K562 (cell line): ENCODE measurements around the gene DNAJC17. TPM values are rescaled to one million over a fixed set of nuclear protein-coding genes. Genes with fewer than 3 reads are reported as not detected.

Experiments used
- BMI1 ChIP-seq: fragments of 150-350 bp; IDR thresholded peaks from 2 replicates; pipeline ENCODE4 v1.6.1; 2014; ENCODE audit warnings: low read length
- E2F3 ChIP-seq: fragments of 250-450 bp; sonication (Bioruptor Pico); IDR thresholded peaks from 2 replicates; pipeline ENCODE4 v1.4.0; 2020; ENCODE audit warnings: mild to moderate bottlenecking
- ETV1 ChIP-seq: fragments of 450-650 bp; conservative IDR thresholded peaks from 2 replicates; pipeline ENCODE4 v1.6.1; 2016; ENCODE audit warnings: missing genetic modification characterization, control low read depth, low read depth, missing compliant biosample characterization
- LEF1 ChIP-seq: fragments of 450-650 bp; IDR thresholded peaks from 2 replicates; pipeline ENCODE4 v1.6.1; 2016; ENCODE audit warnings: mild to moderate bottlenecking
- SMARCA4 ChIP-seq: fragments of 450-650 bp; IDR thresholded peaks from 2 replicates; pipeline ENCODE4 v1.6.1; 2016
- TAF1 ChIP-seq: IDR thresholded peaks from 2 replicates; pipeline ENCODE4 v1.6.1; 2011; ENCODE audit warnings: mild to moderate bottlenecking, low read length, moderate library complexity; ENCODE audit not compliant: insufficient read depth, control insufficient read depth, severe bottlenecking; ENCODE audit errors: extremely low read depth
- ZEB2 ChIP-seq: fragments of 450-650 bp; IDR thresholded peaks from 2 replicates; pipeline ENCODE4 v1.6.1; 2016
- ZNF121 ChIP-seq: sonication (generic); formaldehyde crosslinking; conservative IDR thresholded peaks from 2 replicates; pipeline ENCODE4 v1.8.0; 2022; ENCODE audit warnings: missing genetic modification reagents
- polyA plus RNA-seq, 8 experiments: library from polyadenylated mRNA; depleted of rRNA in 4 of 8; stranded (reverse) in 5 of 8; unstranded in 3 of 8; fragments of >200 nt; fragmentation: Nextera tagmentation in 2 of 8; fragmentation: Illumina TruSeq in 1 of 8; extraction: Ambion mirVana in 2 of 8; extraction: Trizol in 1 of 8; gene quantifications; 2 replicates each; pipeline versions ENCODE4 v1.2.1 to v1.2.3, GENCODE V29; 2011 to 2014; ENCODE audit warnings: inconsistent platforms in 1 of 8, missing spikeins in 1 of 8
- total RNA-seq, 7 experiments: library from RNA; depleted of rRNA in 6 of 7; stranded (reverse); fragments of >200 nt in 6 of 7; fragmentation: Illumina TruSeq in 2 of 7; extraction: Trizol in 2 of 7; gene quantifications; 2 replicates each; pipeline versions ENCODE4 v1.2.1 to v1.2.3, GENCODE V29; 2011 to 2021; ENCODE audit warnings: low replicate concordance in 1 of 7
- TF ChIP-seq, protein P1 (sequence below): fragments of 250-450 bp; sonication (Bioruptor Pico); IDR thresholded peaks from 2 replicates; pipeline ENCODE4 v1.9.0; 2021; ENCODE audit warnings: mild to moderate bottlenecking, inconsistent platforms
- TF ChIP-seq, protein P2 (sequence below): fragments of 150-350 bp; conservative IDR thresholded peaks from 2 replicates; pipeline ENCODE4 v1.6.1; 2014; ENCODE audit warnings: low read length
- TF ChIP-seq, protein P3 (sequence below): sonication (generic); formaldehyde crosslinking; IDR thresholded peaks from 2 replicates; pipeline ENCODE4 v1.8.0; 2022; ENCODE audit warnings: mild to moderate bottlenecking, missing genetic modification reagents
- TF ChIP-seq, protein P4 (sequence below): fragments of 450-650 bp; IDR thresholded peaks from 2 replicates; pipeline ENCODE4 v1.6.1; 2018; ENCODE audit not compliant: partially characterized antibody

Gene DNAJC17
- total and polyA plus RNA-seq, 9 of the 15 experiments (the other 6 are each of a cell fraction or from before 2014, with no cell fraction given), result 2.4 to 79.4 (median 44.2) TPM

DNA sequence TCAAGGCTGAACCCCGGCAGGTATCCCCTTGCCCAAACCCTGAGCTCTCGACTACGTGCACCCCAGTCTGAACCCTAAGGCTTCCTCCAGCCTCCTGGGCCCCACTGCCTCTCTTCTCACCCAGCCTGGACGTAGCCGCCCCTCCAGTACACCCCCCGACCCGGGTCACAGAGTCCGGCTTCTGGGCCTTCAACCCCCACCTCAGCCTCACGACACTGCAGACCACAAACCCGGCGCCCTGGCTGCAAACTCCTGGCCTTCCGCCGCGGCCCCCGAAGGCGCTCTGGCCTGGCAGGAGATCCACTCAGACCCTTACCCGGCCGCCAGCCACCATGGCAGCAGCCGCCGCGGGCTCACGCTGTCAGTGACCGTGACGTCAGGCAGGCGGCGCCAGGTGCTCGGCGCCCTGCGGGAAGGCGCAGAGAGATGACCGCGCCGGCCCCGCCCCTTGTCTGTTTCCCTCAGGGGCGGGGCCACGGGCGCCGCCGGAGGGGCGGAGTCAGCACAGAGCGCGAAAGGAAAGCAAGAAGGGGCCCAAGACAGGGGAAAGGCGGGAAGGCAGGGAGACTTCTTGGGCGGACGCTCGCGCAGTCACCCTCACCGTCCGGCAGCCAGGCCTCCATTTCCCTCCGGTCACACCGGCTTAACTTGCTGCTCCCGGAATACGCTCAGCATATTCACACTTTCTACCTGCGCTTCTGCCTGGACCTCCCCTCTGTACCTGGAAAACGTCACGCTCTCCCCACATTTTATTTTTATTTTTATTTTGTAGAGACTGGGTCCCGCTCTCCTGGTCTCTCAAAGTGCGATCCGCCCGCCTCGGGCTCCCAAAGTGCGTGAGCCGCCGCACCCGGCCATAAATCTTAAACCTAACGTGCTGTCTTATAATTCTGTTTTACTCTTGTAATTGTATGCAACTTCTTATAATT is 52.1 kb downstream of the DNAJC17 start, which contains the start of gene RMDN3 (continued):
- TF ChIP-seq TAF1 (peak; percentile 87), ZNF121 (CRISPR knock-in tag) (no peak), E2F3 (CRISPR knock-in tag) (peak; percentile 96), ZEB2 (no peak), LEF1 (peak; percentile 56), BMI1 (no peak), ETV1 (no peak; the same call in 1 of the 2 replicates), SMARCA4 (peak; percentile 55)
- TF ChIP-seq, protein P1, sequence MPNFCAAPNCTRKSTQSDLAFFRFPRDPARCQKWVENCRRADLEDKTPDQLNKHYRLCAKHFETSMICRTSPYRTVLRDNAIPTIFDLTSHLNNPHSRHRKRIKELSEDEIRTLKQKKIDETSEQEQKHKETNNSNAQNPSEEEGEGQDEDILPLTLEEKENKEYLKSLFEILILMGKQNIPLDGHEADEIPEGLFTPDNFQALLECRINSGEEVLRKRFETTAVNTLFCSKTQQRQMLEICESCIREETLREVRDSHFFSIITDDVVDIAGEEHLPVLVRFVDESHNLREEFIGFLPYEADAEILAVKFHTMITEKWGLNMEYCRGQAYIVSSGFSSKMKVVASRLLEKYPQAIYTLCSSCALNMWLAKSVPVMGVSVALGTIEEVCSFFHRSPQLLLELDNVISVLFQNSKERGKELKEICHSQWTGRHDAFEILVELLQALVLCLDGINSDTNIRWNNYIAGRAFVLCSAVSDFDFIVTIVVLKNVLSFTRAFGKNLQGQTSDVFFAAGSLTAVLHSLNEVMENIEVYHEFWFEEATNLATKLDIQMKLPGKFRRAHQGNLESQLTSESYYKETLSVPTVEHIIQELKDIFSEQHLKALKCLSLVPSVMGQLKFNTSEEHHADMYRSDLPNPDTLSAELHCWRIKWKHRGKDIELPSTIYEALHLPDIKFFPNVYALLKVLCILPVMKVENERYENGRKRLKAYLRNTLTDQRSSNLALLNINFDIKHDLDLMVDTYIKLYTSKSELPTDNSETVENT (CRISPR knock-in tag), result peak; percentile 68; the same call in 1 of the 2 replicates
- TF ChIP-seq, protein P2, sequence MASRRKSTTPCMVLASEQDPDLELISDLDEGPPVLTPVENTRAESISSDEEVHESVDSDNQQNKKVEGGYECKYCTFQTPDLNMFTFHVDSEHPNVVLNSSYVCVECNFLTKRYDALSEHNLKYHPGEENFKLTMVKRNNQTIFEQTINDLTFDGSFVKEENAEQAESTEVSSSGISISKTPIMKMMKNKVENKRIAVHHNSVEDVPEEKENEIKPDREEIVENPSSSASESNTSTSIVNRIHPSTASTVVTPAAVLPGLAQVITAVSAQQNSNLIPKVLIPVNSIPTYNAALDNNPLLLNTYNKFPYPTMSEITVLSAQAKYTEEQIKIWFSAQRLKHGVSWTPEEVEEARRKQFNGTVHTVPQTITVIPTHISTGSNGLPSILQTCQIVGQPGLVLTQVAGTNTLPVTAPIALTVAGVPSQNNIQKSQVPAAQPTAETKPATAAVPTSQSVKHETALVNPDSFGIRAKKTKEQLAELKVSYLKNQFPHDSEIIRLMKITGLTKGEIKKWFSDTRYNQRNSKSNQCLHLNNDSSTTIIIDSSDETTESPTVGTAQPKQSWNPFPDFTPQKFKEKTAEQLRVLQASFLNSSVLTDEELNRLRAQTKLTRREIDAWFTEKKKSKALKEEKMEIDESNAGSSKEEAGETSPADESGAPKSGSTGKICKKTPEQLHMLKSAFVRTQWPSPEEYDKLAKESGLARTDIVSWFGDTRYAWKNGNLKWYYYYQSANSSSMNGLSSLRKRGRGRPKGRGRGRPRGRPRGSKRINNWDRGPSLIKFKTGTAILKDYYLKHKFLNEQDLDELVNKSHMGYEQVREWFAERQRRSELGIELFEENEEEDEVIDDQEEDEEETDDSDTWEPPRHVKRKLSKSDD, result no peak; the same call in 1 of the 2 replicates
- TF ChIP-seq, protein P3, sequence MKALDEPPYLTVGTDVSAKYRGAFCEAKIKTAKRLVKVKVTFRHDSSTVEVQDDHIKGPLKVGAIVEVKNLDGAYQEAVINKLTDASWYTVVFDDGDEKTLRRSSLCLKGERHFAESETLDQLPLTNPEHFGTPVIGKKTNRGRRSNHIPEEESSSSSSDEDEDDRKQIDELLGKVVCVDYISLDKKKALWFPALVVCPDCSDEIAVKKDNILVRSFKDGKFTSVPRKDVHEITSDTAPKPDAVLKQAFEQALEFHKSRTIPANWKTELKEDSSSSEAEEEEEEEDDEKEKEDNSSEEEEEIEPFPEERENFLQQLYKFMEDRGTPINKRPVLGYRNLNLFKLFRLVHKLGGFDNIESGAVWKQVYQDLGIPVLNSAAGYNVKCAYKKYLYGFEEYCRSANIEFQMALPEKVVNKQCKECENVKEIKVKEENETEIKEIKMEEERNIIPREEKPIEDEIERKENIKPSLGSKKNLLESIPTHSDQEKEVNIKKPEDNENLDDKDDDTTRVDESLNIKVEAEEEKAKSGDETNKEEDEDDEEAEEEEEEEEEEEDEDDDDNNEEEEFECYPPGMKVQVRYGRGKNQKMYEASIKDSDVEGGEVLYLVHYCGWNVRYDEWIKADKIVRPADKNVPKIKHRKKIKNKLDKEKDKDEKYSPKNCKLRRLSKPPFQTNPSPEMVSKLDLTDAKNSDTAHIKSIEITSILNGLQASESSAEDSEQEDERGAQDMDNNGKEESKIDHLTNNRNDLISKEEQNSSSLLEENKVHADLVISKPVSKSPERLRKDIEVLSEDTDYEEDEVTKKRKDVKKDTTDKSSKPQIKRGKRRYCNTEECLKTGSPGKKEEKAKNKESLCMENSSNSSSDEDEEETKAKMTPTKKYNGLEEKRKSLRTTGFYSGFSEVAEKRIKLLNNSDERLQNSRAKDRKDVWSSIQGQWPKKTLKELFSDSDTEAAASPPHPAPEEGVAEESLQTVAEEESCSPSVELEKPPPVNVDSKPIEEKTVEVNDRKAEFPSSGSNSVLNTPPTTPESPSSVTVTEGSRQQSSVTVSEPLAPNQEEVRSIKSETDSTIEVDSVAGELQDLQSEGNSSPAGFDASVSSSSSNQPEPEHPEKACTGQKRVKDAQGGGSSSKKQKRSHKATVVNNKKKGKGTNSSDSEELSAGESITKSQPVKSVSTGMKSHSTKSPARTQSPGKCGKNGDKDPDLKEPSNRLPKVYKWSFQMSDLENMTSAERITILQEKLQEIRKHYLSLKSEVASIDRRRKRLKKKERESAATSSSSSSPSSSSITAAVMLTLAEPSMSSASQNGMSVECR (CRISPR knock-in tag), result peak; percentile 96
- TF ChIP-seq, protein P4, sequence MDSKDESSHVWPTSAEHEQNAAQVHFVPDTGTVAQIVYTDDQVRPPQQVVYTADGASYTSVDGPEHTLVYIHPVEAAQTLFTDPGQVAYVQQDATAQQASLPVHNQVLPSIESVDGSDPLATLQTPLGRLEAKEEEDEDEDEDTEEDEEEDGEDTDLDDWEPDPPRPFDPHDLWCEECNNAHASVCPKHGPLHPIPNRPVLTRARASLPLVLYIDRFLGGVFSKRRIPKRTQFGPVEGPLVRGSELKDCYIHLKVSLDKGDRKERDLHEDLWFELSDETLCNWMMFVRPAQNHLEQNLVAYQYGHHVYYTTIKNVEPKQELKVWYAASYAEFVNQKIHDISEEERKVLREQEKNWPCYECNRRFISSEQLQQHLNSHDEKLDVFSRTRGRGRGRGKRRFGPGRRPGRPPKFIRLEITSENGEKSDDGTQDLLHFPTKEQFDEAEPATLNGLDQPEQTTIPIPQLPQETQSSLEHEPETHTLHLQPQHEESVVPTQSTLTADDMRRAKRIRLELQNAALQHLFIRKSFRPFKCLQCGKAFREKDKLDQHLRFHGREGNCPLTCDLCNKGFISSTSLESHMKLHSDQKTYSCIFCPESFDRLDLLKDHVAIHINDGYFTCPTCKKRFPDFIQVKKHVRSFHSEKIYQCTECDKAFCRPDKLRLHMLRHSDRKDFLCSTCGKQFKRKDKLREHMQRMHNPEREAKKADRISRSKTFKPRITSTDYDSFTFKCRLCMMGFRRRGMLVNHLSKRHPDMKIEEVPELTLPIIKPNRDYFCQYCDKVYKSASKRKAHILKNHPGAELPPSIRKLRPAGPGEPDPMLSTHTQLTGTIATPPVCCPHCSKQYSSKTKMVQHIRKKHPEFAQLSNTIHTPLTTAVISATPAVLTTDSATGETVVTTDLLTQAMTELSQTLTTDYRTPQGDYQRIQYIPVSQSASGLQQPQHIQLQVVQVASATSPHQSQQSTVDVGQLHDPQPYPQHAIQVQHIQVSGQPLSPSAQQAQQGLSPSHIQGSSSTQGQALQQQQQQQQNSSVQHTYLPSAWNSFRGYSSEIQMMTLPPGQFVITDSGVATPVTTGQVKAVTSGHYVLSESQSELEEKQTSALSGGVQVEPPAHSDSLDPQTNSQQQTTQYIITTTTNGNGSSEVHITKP, result peak; percentile 79
